ENCODE results near the gene CALML3. TPM values are rescaled to one million over a fixed set of nuclear protein-coding genes. Genes with fewer than 3 reads are reported as not detected.

CALML3 gene
- total RNA-seq, 1 donor = not detected

GRCh38 chr10:5497289-5497688 is 27.5 kb upstream of the CALML3 start:
- no peak overlapping the region for H3K4me3 ChIP-seq (ENCODE audit: insufficient read depth, low read length)
- no peaks in the 10 kb centered on the region for H3K9me3 ChIP-seq (ENCODE audit: low read depth, low read length)
- no peak overlapping the region for H2AFZ ChIP-seq (ENCODE audit: low read length)
- no peaks in the 10 kb centered on the region for H3K79me2 ChIP-seq (ENCODE audit: insufficient read depth, low read length)
- H3K36me3 ChIP-seq (ENCODE audit: insufficient read depth, low read length) = no peaks in the 10 kb centered on the region
- no peak for DNase-seq (ENCODE audit: insufficient read length, low spot score, missing footprints)
- no peaks in the 10 kb centered on the region for H3K4me1 ChIP-seq (ENCODE audit: insufficient read depth, low read length)
- H3K27me3 ChIP-seq (ENCODE audit: insufficient read depth, low read length) = peaks cover 19% of the 10 kb centered on the region
- no peak overlapping the region for H3K4me2 ChIP-seq (ENCODE audit: insufficient read depth, low read length)
- H3K27ac ChIP-seq (ENCODE audit: low read depth, low read length) = no peak overlapping the region
- TF ChIP-seq, protein P1, sequence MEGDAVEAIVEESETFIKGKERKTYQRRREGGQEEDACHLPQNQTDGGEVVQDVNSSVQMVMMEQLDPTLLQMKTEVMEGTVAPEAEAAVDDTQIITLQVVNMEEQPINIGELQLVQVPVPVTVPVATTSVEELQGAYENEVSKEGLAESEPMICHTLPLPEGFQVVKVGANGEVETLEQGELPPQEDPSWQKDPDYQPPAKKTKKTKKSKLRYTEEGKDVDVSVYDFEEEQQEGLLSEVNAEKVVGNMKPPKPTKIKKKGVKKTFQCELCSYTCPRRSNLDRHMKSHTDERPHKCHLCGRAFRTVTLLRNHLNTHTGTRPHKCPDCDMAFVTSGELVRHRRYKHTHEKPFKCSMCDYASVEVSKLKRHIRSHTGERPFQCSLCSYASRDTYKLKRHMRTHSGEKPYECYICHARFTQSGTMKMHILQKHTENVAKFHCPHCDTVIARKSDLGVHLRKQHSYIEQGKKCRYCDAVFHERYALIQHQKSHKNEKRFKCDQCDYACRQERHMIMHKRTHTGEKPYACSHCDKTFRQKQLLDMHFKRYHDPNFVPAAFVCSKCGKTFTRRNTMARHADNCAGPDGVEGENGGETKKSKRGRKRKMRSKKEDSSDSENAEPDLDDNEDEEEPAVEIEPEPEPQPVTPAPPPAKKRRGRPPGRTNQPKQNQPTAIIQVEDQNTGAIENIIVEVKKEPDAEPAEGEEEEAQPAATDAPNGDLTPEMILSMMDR (IDR thresholded peaks at IDR 0.05; ENCODE audit: extremely low read depth, low read depth, low read length) = no peak
- H4K20me1 ChIP-seq (ENCODE audit: insufficient read depth, low read length) = no peaks in the 10 kb centered on the region

- TF ChIP-seq, protein P1 (IDR thresholded peaks at IDR 0.05; ENCODE audit: extremely low read depth, low read depth, low read length) = no peak
- Histone ChIP-seq H2AFZ (ENCODE audit: low read length) (no peak overlapping the region), H3K4me3 (ENCODE audit: insufficient read depth, low read length) (no peak overlapping the region), H4K20me1 (ENCODE audit: insufficient read depth, low read length) (no peaks in the 10 kb centered on the region), H3K27me3 (ENCODE audit: insufficient read depth, low read length) (peaks cover 28% of the 10 kb centered on the region), H3K9me3 (ENCODE audit: low read depth, low read length) (no peaks in the 10 kb centered on the region), H3K4me1 (ENCODE audit: insufficient read depth, low read length) (no peaks in the 10 kb centered on the region), H3K79me2 (ENCODE audit: insufficient read depth, low read length) (no peaks in the 10 kb centered on the region), H3K27ac (ENCODE audit: low read depth, low read length) (no peak overlapping the region), H3K36me3 (ENCODE audit: insufficient read depth, low read length) (no peaks in the 10 kb centered on the region), H3K4me2 (ENCODE audit: insufficient read depth, low read length) (no peak overlapping the region)
- DNase-seq (ENCODE audit: insufficient read length, low spot score, missing footprints) = no peak
Observed at GRCh38 chr10:5497948-5498730, 26.6 kb upstream of the CALML3 start.

- H2AFZ ChIP-seq (ENCODE audit: low read length) = no peak overlapping the region
- peaks cover 28% of the 10 kb centered on the region for H3K27me3 ChIP-seq (ENCODE audit: insufficient read depth, low read length)
- H3K36me3 ChIP-seq (ENCODE audit: insufficient read depth, low read length) = no peaks in the 10 kb centered on the region
- no peaks in the 10 kb centered on the region for H3K4me1 ChIP-seq (ENCODE audit: insufficient read depth, low read length)
- H3K4me2 ChIP-seq (ENCODE audit: insufficient read depth, low read length) = no peak overlapping the region
- DNase-seq (ENCODE audit: insufficient read length, low spot score, missing footprints) = peak; percentile 32
- no peaks in the 10 kb centered on the region for H4K20me1 ChIP-seq (ENCODE audit: insufficient read depth, low read length)
- no peak overlapping the region for H3K27ac ChIP-seq (ENCODE audit: low read depth, low read length)
- no peaks in the 10 kb centered on the region for H3K9me3 ChIP-seq (ENCODE audit: low read depth, low read length)
- no peak overlapping the region for H3K4me3 ChIP-seq (ENCODE audit: insufficient read depth, low read length)
- H3K79me2 ChIP-seq (ENCODE audit: insufficient read depth, low read length) = no peaks in the 10 kb centered on the region
- TF ChIP-seq, protein P1 (IDR thresholded peaks at IDR 0.05; ENCODE audit: extremely low read depth, low read depth, low read length) = no peak
Observed at GRCh38 chr10:5498791-5499492, 25.8 kb upstream of the CALML3 start.

DNA sequence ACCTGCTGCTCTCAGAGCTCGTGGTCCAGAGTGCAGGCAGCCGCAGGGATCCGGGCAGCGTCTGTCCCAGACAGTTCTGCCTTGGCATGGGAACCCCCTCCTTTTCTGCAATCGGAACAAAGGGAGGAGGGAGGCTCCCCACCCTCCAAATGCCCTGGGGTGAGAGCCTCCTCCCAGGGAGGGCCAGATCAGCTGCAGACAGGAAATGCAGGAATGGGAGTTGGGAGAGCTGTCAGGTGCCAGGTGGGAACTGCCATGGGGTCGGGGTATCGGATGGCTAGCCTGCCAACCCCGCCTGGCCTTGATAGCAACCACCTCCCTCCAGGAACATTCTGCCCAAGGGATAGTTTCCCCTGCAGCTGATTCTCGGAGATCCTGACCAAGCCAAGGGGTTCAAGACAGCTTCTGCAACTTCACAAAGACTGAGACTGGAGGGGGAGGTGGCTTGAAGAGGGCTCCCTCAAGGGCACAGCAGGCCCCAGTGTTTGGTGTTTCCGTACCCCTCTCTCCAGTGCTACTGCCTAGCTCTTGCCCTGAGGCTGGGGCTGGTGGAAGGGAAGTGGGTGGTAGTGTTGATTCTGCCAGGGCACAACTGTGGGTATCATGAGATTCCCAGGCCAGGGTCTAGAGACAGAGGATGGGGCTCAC is 25.1 kb upstream of the CALML3 start, which contains the start of gene CALML5:
Gene CALML5 (minus strand): TSS at position 78 of the 648 bp plus-strand sequence. CDS start 132 bp downstream, outside the sequence.
- no peak within 1 kb of the TSS for H3K27ac ChIP-seq (ENCODE audit: low read depth, low read length)
- TF ChIP-seq, protein P1 (IDR thresholded peaks at IDR 0.05; ENCODE audit: extremely low read depth, low read depth, low read length) = no peak
- H2AFZ ChIP-seq (ENCODE audit: low read length) = no peak within 1 kb of the TSS
- no peak within 1 kb of the TSS for H3K4me2 ChIP-seq (ENCODE audit: insufficient read depth, low read length)
- no peaks in the 10 kb centered on the region for H3K36me3 ChIP-seq (ENCODE audit: insufficient read depth, low read length)
- H3K9me3 ChIP-seq (ENCODE audit: low read depth, low read length) = no peaks in the 10 kb centered on the region
- H3K4me1 ChIP-seq (ENCODE audit: insufficient read depth, low read length) = no peaks in the 10 kb centered on the region
- peaks cover 28% of the 10 kb centered on the region for H3K27me3 ChIP-seq (ENCODE audit: insufficient read depth, low read length)
- no peak within 1 kb of the TSS for H3K4me3 ChIP-seq (ENCODE audit: insufficient read depth, low read length)
- no peaks in the 10 kb centered on the region for H4K20me1 ChIP-seq (ENCODE audit: insufficient read depth, low read length)
- H3K79me2 ChIP-seq (ENCODE audit: insufficient read depth, low read length) = no peaks in the 10 kb centered on the region
- peak; percentile 56 for DNase-seq (ENCODE audit: insufficient read length, low spot score, missing footprints)

Data from osteoblast (primary cell).